ENCODE measurements around the gene SLC29A1.
A peak's percentile ranks its signal among the peaks of the same experiment; 100 is the strongest.

SLC29A1 gene

DNA sequence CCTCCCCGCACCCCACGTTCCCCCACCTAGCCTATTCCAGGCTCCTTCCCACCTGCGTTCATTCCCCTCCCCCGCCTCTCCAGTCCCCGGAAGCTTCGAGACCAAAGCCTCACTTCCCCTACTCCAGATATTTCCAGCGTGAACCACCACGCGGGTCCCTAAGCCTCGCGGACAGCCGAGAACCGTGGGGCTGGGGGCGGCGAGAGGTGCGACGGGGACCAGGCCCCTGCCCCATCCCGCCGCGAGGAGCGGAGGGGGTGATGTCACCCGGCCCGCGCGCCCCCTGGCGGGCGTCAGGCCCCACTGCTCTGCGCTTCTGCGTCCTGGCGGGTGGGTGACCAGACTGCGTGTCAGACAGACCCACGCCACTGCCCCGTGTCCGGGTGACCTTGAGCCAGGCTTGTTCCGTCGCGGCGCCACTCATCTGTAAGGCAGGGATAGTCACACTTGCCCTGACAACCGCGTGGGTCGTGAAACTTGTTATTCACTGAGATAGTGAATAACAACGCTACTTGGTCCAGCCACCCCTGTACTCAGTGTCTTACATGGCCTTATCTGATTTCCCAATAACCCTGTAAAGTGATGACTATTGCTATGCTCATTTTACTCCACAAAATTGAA lies 14.5 kb downstream of the SLC29A1 start:
- DNase-seq: peak; percentile 60

GRCh38 chr6:44238687-44239350 lies 15.4 kb downstream of the SLC29A1 start:
- no peak for DNase-seq

DNA sequence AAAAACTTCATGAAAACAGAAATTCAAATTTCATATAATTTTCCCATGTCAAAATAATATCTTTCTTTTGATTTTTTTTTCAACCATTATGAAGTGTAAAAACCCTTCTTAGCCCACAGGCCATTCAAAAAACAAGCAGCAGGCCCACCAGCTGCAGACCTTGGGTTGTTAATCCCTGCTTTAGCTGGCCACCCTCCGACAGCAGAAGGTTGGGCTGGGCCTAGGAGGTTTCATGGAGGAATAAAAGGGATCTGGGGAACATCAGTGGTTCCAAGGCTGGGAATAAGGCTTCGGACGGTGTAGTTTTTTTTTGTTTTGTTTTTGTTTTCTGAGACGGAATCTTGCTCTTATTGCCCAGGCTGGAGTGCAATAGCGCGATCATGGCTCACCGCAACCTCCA lies 19.9 kb downstream of the SLC29A1 start:
- DNase-seq: no peak

GRCh38 chr6:44245391-44245911 lies 22.1 kb downstream of the SLC29A1 start:
- no peak for DNase-seq

DNA sequence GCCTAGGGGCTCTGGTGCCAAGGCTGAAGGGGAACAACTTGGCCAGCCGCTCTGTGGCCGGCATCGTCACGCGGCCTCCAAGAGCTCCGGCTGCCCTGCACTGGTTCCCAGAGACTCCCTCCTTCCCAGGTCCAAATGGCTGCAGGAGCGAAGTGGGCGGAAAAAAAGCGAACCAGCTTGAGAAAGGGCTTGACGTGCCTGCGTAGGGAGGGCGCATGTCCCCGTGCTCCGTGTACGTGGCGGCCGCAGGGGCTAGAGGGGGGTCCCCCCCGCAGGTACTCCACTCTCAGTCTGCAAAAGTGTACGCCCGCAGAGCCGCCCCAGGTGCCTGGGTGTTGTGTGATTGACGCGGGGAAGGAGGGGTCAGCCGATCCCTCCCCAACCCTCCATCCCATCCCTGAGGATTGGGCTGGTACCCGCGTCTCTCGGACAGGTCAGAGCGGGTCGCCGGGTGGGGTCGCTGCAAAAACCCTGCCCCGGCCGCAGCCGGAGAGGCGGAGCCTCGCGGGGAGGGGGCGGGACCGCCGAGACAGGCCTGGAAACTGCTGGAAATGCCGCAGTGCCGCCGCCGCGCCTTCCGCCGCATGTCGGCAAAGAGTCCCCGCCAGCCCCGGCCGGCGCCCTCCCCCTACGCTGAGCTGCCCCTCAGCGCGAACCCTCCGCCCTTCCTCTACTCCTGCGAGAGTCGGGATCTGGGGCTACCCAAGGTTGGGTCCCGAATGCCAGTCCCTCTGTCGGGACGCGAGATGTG lies 22.7 kb downstream of the SLC29A1 start:
- DNase-seq: peak; percentile 76

DNA sequence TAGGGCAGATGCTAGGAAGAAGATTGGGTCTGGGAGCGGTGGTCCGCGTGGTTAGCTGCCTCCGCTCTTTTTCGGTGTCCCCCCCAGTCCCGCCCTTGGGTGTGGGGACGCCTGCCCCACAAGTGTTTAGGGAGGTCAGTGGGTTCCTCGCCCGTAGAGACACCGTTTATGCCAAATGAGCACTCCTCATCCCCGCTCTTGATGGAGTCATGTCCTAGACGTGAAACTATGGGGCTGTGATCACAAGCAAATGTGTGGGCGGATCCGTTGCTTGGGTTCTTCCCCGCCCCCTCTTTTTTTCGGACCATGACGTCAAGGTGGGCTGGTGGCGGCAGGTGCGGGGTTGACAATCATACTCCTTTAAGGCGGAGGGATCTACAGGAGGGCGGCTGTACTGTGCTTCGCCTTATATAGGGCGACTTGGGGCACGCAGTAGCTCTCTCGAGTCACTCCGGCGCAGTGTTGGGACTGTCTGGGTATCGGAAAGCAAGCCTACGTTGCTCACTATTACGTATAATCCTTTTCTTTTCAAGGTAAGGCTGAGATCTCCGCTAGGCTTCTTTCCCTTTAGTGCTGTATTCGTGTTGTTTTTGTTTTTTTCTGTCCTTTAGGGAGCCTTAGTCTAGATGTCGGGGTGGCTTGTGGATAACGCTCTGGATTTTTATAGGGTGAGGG lies 23.4 kb downstream of the SLC29A1 start, which contains the start of gene HSP90AB1:
Gene HSP90AB1, plus strand, starts transcription at position 439 of the 675 bp plus-strand sequence. CDS start 1,529 bp downstream, outside the sequence.
- peak; percentile 99 for DNase-seq

- DNase-seq: peak; percentile 55
These were observed 24.2 kb downstream of the SLC29A1 start for GRCh38 chr6:44247338-44248302.

DNA sequence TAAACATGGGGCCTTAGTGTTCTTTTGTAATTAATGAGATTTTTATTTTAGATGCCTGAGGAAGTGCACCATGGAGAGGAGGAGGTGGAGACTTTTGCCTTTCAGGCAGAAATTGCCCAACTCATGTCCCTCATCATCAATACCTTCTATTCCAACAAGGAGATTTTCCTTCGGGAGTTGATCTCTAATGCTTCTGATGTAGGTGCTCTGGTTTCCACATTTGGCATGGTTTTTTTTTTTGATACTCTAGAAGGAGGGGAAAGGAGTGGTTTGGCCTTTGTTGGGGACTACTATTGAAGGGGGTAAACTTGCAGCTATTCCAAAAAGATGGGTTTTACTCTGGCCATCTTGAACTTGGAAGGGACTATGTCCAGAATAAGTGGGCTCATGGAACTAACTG lies 25.2 kb downstream of the SLC29A1 start:
- no peak for DNase-seq

DNA sequence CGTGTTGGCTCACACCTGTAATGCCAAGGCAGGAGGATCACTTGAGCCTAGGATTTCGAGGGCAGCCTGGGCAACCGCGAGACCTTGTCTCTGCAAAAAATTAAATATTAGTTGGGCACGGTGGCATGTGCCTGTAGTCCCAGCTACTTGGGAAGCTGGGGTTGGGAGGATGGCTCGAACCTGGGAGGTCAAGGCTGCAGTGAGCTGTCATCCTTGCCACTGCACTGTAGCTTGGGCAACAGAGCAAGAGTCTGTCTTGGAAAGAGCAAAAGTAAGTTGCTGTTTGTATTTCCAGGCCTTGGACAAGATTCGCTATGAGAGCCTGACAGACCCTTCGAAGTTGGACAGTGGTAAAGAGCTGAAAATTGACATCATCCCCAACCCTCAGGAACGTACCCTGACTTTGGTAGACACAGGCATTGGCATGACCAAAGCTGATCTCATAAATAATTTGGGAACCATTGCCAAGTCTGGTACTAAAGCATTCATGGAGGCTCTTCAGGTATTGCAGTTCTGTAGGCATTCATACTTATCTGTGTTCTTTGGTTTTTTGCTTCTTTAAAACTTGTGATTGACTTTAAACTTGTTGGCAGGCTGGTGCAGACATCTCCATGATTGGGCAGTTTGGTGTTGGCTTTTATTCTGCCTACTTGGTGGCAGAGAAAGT lies 25.8 kb downstream of the SLC29A1 start:
- no peak for DNase-seq

- DNase-seq: no peak
These were observed 26.8 kb downstream of the SLC29A1 start for GRCh38 chr6:44250067-44250717.

- no peak for DNase-seq
These were observed 27.3 kb downstream of the SLC29A1 start for GRCh38 chr6:44250718-44251123.

- DNase-seq: no peak
These were observed 28.5 kb downstream of the SLC29A1 start for GRCh38 chr6:44251576-44252524.

GRCh38 chr6:44253307-44254101 lies 30.1 kb downstream of the SLC29A1 start:
- no peak for DNase-seq

GRCh38 chr6:44254191-44255104 lies 31.1 kb downstream of the SLC29A1 start:
- DNase-seq: no peak

- no peak for DNase-seq
These were observed 31.9 kb downstream of the SLC29A1 start for GRCh38 chr6:44255105-44255808.

DNA sequence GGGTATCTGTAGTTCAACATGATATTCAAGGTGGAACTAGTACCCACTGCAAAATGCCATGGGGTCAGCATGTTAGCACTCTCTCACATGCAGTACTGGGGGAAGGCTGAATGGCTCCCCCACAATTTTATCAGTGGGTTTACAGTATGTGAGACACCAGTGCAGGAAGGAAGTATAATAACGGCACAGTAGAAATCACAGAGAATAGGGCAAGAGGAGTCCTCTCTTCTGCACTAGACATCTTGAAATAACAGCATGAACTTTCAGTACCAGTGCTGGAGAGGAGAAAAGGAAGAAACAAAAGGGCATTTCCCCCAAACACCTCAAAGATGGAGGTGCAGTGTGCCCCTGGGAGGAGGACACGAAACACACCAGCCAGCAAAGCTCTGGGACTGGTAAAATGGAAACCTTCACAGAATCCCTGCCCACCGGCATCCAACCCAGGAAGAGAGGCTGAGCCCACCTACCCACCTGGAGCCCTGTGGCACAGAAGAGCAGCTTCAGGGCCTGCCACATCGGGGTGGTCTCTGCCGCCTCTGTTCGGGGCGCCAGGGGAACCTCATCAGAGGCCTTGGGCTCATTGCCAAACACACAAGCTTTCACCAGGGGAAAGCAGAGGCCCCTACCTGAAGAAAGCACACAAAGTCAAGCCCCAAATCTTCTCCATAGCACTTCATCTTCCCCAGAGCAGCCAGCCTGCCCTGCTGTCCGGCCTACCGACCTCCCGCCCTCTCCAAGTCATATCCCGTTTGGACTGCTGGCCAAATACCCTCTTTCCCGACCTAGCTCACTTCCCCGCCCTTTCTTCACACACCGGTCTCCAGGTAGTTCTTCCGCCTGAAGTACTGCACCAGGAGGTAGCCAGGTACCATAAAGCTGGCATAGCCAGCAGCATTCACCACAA lies 32.7 kb downstream of the SLC29A1 start:
- no peak for DNase-seq

All from NCI-H1092 (cell line).